ENCODE results near the gene TMEM45A. TPM values are rescaled to one million over a fixed set of nuclear protein-coding genes. Genes with fewer than 3 reads are reported as not detected.

TMEM45A gene
- total RNA-seq, 6 experiments from 2014 or later, result 47.9 to 189 (median 54.2) TPM

DNA sequence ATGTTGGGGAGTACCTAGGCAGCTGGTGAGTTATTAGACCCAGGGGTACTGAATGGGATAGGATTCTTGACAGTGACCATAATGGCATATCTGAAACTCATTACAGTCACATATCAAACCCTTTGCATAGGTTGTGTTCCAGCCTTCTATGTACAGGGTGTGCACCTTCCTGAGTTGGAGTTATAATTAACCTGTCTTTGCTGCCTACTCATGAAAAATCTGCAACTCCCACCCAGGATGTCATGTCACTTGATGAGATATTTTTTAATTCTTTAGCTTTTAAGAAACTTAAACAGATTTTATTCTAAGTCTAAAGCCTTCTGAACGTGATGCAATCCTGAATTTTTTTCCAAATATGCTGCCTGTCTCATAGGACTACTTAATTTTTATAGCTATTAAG lies 95.8 kb downstream of the TMEM45A start:
- intact Hi-C loops (cut with DNase I), result loop anchor here in 1 of 2 donors (10.0 kb wide), 1 partner anchor 123 kb away; no protein-coding TSS in a partner anchor
- TF ChIP-seq, protein P1, sequence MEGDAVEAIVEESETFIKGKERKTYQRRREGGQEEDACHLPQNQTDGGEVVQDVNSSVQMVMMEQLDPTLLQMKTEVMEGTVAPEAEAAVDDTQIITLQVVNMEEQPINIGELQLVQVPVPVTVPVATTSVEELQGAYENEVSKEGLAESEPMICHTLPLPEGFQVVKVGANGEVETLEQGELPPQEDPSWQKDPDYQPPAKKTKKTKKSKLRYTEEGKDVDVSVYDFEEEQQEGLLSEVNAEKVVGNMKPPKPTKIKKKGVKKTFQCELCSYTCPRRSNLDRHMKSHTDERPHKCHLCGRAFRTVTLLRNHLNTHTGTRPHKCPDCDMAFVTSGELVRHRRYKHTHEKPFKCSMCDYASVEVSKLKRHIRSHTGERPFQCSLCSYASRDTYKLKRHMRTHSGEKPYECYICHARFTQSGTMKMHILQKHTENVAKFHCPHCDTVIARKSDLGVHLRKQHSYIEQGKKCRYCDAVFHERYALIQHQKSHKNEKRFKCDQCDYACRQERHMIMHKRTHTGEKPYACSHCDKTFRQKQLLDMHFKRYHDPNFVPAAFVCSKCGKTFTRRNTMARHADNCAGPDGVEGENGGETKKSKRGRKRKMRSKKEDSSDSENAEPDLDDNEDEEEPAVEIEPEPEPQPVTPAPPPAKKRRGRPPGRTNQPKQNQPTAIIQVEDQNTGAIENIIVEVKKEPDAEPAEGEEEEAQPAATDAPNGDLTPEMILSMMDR (IDR thresholded peaks at IDR 0.05), result no peak
- no peak for TF ChIP-seq POLR2A (IDR thresholded peaks at IDR 0.05)
- H3K27ac ChIP-seq, result no peak overlapping the region

DNA sequence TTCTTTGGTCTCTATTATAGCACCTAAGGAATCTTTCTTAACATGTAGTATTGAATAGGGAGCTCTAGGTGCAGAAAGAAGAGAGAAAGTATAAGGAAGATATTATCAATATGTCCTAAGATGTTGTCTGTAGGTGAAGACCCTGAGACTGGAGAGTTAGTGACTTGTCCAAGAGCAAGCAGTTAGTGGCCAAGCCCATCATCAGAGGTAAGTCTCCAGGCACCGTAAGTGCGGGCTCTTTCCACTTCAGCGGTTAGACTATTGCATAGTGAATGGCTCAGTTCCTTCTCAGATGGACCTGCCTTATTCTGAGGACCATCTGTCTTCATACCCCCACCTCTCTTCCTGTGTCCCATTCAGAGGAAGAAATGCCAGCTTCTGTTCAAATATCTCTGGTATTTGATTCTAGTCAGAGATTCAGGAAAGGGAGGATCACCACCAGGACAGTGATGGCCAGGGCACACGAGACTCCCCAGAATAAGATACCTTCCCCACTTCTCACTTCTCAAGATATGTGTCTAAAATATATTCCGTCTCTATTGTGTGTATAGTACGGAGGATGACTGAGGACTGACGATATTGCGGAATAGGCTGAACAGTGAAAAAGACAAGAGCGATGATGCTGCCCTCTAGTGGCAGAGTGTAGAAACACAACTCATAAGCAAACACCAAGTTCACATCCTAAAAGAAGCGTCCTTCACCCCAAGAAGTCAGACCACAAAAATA lies 97.9 kb downstream of the TMEM45A start:
- intact Hi-C loops (cut with DNase I), result no loop called here
- peak in 1 of 3 donors; percentile 68 for DNase-seq
- H3K27me3 ChIP-seq, result no peaks in the 10 kb centered on the region
- ATAC-seq, result peak; percentile 93 to 97 (median 95)
- H3K9me3 ChIP-seq, result no peaks in the 10 kb centered on the region
- peaks cover 0 to 8% (median 0%) of the 10 kb centered on the region in 4 donors for H3K4me1 ChIP-seq
- peak overlapping the region; percentile 18 to 69 (median 27) for H3K27ac ChIP-seq
- TF ChIP-seq POLR2A (IDR thresholded peaks at IDR 0.05), result no peak
- TF ChIP-seq, protein P1 (IDR thresholded peaks at IDR 0.05), result peak; percentile 89 to 95 (median 92)
- no peak overlapping the region for H3K4me3 ChIP-seq
- WGBS (ENCODE audit: insufficient coverage, low coverage, low lambda C conversion rate, missing lambda C conversion rate), result 29% methylated on average over 10 of the region's 10 CpGs
- no peaks in the 10 kb centered on the region for H3K36me3 ChIP-seq

More for the DNA sequence above, 95.8 kb downstream of the TMEM45A start:
- Histone ChIP-seq H3K36me3 (no peaks in the 10 kb centered on the region), H3K4me1 (peaks cover 0 to 8% (median 0%) of the 10 kb centered on the region in 4 donors), H3K27me3 (no peaks in the 10 kb centered on the region), H3K9me3 (no peaks in the 10 kb centered on the region), H3K4me3 (no peak overlapping the region)
- WGBS (ENCODE audit: insufficient coverage, low coverage, low lambda C conversion rate, missing lambda C conversion rate), result 85% methylated on average over 1 of the region's 1 CpG
- DNase-seq (no peak), ATAC-seq (no peak)

DNA sequence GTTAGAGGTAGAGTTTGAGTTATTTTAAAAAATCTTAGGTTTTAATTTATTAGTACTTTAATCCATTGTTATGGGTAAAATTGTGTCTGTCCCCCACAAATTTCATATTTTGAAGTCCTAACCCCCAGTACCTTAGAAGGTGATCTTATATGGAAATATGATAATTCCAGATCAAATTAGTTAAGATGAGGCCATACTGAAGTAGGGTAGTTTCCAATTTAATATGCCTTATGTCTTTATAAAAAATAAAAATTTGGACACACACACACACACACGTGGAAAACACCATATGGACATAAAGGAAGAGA lies 98.4 kb downstream of the TMEM45A start:
- H3K36me3 ChIP-seq, result no peaks in the 10 kb centered on the region
- ATAC-seq, result no peak
- H3K27me3 ChIP-seq, result no peaks in the 10 kb centered on the region
- no peak overlapping the region for H3K4me3 ChIP-seq
- no peak for DNase-seq
- no peaks in the 10 kb centered on the region for H3K9me3 ChIP-seq
- 26% methylated on average over 1 of the region's 1 CpG for WGBS (ENCODE audit: insufficient coverage, low coverage, low lambda C conversion rate, missing lambda C conversion rate)
- intact Hi-C loops (cut with DNase I), result no loop called here
- TF ChIP-seq, protein P1 (IDR thresholded peaks at IDR 0.05), result no peak
- TF ChIP-seq POLR2A (IDR thresholded peaks at IDR 0.05), result no peak
- peak overlapping the region; percentile 18 to 69 (median 27) for H3K27ac ChIP-seq
- peaks cover 0 to 8% (median 0%) of the 10 kb centered on the region in 4 donors for H3K4me1 ChIP-seq

DNA sequence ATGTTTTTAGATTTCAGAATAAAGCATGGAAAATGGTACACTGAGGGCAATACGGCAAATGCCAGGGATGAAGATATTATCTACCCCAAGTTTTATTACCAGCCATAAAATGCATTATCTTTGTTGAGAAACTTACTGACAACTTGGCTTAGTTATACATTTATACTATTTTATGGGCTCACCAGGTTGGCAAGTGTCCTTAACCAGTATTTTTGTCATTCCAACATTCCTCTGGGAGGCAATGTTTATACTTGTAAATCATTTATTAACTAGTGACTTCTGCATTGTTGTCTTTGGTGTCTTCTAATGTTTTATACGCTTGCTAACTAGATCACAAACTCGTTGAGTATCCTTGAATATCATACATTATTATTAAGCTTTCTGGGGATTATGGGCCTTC lies 99.0 kb downstream of the TMEM45A start:
- H3K4me3 ChIP-seq, result no peak overlapping the region
- no peaks in the 10 kb centered on the region for H3K27me3 ChIP-seq
- intact Hi-C loops (cut with DNase I), result no loop called here
- H3K9me3 ChIP-seq, result no peaks in the 10 kb centered on the region
- no peak for DNase-seq
- peak overlapping the region; percentile 18 to 69 (median 27) for H3K27ac ChIP-seq
- ATAC-seq, result peak; percentile 81 to 88 (median 81)
- H3K4me1 ChIP-seq, result peaks cover 0 to 8% (median 0%) of the 10 kb centered on the region in 4 donors
- no peaks in the 10 kb centered on the region for H3K36me3 ChIP-seq
- TF ChIP-seq, protein P1 (IDR thresholded peaks at IDR 0.05), result peak in 1 of 4 donors; percentile 6
- TF ChIP-seq POLR2A (IDR thresholded peaks at IDR 0.05), result no peak
- WGBS (ENCODE audit: insufficient coverage, low coverage, low lambda C conversion rate, missing lambda C conversion rate), result 14% methylated on average over 3 of the region's 3 CpGs
